SU-DHL-6 (cell line): ENCODE data around the gene RRAD.

ENCODE experiments used
- H2AFZ ChIP-seq: fragments of 200-600 bp; sonication (generic); 2 replicates; pipeline ENCODE4 v1.6.1; 2014; ENCODE audit warnings: low read depth, mild to moderate bottlenecking, moderate library complexity, mixed read lengths, antibody characterized with exemption, low read length; ENCODE audit not compliant: severe bottlenecking
- H3F3A ChIP-seq: fragments of 200-600 bp; shearing (Covaris generic); 2 replicates; pipeline ENCODE4 v1.6.0; 2016; ENCODE audit warnings: antibody characterized with exemption, mild to moderate bottlenecking; ENCODE audit not compliant: insufficient read depth
- H3K27ac ChIP-seq: fragments of 200-600 bp; sonication (generic); 2 replicates; pipeline ENCODE4 v1.5.1; 2016; ENCODE audit warnings: low read depth, mild to moderate bottlenecking, low read length, moderate library complexity, mixed read lengths
- H3K27me3 ChIP-seq: fragments of 200-600 bp; sonication (generic), shearing (Covaris generic); 2 replicates; pipeline ENCODE4 v1.6.0; 2014; ENCODE audit warnings: mild to moderate bottlenecking, low read length
- H3K36me3 ChIP-seq: fragments of 200-600 bp; sonication (generic); 2 replicates; pipeline ENCODE4 v1.6.1; 2014; ENCODE audit warnings: mild to moderate bottlenecking, low read length, mixed read lengths
- H3K4me2 ChIP-seq: fragments of 300-600, 200-600 bp; shearing (Covaris generic), sonication (generic); 2 replicates; pipeline ENCODE4 v1.6.0; 2014; ENCODE audit warnings: low read length, low read depth, mild to moderate bottlenecking; ENCODE audit not compliant: poor library complexity, severe bottlenecking
- H3K4me3 ChIP-seq: fragments of 200-600 bp; sonication (generic); 2 replicates; pipeline ENCODE4 v1.5.1; 2014; ENCODE audit warnings: antibody characterized with exemption, low read length, mild to moderate bottlenecking, mixed read lengths; ENCODE audit not compliant: insufficient read depth, poor library complexity, severe bottlenecking
- H3K79me2 ChIP-seq: fragments of 200-600 bp; sonication (generic); 2 replicates; pipeline ENCODE4 v1.6.1; 2014; ENCODE audit warnings: mild to moderate bottlenecking, low read length, moderate library complexity; ENCODE audit not compliant: insufficient read depth
- H3K9ac ChIP-seq: fragments of 200-600 bp; sonication (generic); 2 replicates; pipeline ENCODE4 v1.7.0; 2014; ENCODE audit warnings: mild to moderate bottlenecking, low read length
- H3K9me2 ChIP-seq: fragments of 200-600 bp; sonication (generic); replicated peaks from 2 replicates; pipeline ENCODE4 v1.6.1; 2014; ENCODE audit warnings: low read length; ENCODE audit not compliant: insufficient read depth
- H3K9me3 ChIP-seq: fragments of 200-600 bp; sonication (generic); 2 replicates; pipeline ENCODE4 v1.6.1; 2014; ENCODE audit warnings: low read length, mixed read lengths; ENCODE audit not compliant: insufficient read depth
- H4K20me1 ChIP-seq: fragments of 200-600 bp; sonication (generic); 2 replicates; pipeline ENCODE4 v1.6.1; 2014; ENCODE audit warnings: low read depth, mild to moderate bottlenecking, antibody characterized with exemption, low read length, moderate library complexity, mixed read lengths
- CTCF ChIP-seq: fragments of 200-600 bp; sonication (generic); IDR thresholded peaks from one replicate; pipeline ENCODE4 v1.5.1; 2017; ENCODE audit warnings: antibody characterized with exemption, mild to moderate bottlenecking, low read length, moderate library complexity; ENCODE audit not compliant: insufficient read depth, poor library complexity, severe bottlenecking
- EZH2phosphoT487 ChIP-seq: fragments of 200-600 bp; sonication (generic), shearing (Covaris generic); conservative IDR thresholded peaks from 2 replicates; pipeline ENCODE4 v1.6.1; 2018; ENCODE audit warnings: mild to moderate bottlenecking, antibody characterized with exemption, low read length, moderate library complexity, mixed read lengths

The RRAD gene

DNA sequence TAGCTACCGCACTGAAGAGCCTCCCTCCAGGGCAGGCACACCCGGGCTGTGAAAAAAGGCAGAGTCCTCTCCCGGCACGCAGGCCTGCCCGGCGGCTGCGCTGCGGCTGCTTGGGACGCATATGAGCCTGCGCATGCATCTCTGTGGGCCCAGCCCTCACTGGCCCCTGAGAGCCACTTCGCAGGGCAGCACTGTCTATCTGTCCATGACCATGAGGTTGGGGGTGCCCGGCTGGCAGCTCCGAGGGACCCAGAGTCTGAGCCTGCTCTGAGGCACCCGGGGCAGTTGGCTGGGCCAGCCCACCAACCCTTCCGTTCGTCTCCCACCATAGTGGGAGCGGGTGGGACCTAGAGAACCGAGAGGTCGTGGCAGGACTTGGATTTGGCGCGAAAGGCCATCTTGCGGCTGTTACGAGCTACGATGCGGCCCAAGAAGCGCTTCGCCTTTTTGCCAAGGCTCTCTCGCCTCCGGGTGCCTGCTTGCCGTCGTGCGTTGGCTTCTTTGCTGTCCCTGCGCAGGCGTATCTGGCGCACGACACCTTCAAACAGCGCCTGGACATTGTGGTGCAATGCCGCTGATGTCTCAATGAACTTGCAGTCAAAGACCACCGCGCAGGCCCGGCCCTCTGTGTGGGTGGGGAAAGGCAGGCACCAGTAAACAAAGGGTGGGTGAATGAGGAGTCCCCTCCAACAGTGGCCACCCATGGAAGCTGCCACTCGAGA, 3.4 kb downstream of the RRAD start:
- Histone ChIP-seq H3K4me2 (no peak overlapping the region), H3K79me2 (no peaks in the 10 kb centered on the region), H3K27ac (no peak overlapping the region), H3K9me2 (no peaks in the 10 kb centered on the region), H3K4me3 (no peak overlapping the region), H3K27me3 (no peaks in the 10 kb centered on the region), H2AFZ (no peak overlapping the region), H3F3A (no peaks in the 10 kb centered on the region), H3K9ac (no peak overlapping the region), H3K9me3 (no peaks in the 10 kb centered on the region), H3K36me3 (no peaks in the 10 kb centered on the region), H4K20me1 (no peaks in the 10 kb centered on the region)
- TF ChIP-seq EZH2phosphoT487: no peak
- no peak for TF ChIP-seq CTCF

- TF ChIP-seq EZH2phosphoT487: no peak
- Histone ChIP-seq H3K27me3 (no peaks in the 10 kb centered on the region), H3K4me2 (no peak overlapping the region), H3K4me3 (no peak overlapping the region), H3K27ac (no peak overlapping the region), H3K9me3 (no peaks in the 10 kb centered on the region), H4K20me1 (no peaks in the 10 kb centered on the region), H3K36me3 (no peaks in the 10 kb centered on the region), H3K9me2 (no peaks in the 10 kb centered on the region), H2AFZ (no peak overlapping the region), H3F3A (no peaks in the 10 kb centered on the region), H3K9ac (no peak overlapping the region), H3K79me2 (no peaks in the 10 kb centered on the region)
These were observed 4.2 kb downstream of the RRAD start for GRCh38 chr16:66920924-66921680.

DNA sequence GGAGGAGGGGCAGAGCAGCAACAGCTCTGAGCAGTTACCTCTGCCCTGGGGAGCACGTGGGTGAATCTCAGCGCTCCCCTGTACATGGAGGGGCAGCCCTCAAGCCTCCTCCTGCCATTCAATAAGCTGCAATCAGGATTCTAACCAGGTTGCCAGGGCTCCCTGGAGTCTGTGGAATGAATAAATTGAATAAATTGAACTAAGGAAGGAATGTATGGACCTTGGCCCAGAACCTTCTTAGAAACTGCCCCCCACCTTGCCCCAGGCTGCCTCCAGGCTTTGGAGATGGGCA, 5.1 kb downstream of the RRAD start:
- H3K79me2 ChIP-seq: no peaks in the 10 kb centered on the region
- H3K4me2 ChIP-seq: no peak overlapping the region
- H2AFZ ChIP-seq: no peak overlapping the region
- no peak overlapping the region for H3K27ac ChIP-seq
- H3K9me3 ChIP-seq: no peaks in the 10 kb centered on the region
- H3K9ac ChIP-seq: no peak overlapping the region
- H3K36me3 ChIP-seq: no peaks in the 10 kb centered on the region
- no peaks in the 10 kb centered on the region for H3K27me3 ChIP-seq
- no peaks in the 10 kb centered on the region for H4K20me1 ChIP-seq
- H3K9me2 ChIP-seq: no peaks in the 10 kb centered on the region
- H3F3A ChIP-seq: no peaks in the 10 kb centered on the region
- TF ChIP-seq EZH2phosphoT487 (no peak), CTCF (no peak)
- no peak overlapping the region for H3K4me3 ChIP-seq

- H3K27me3 ChIP-seq: no peaks in the 10 kb centered on the region
- H3K36me3 ChIP-seq: no peaks in the 10 kb centered on the region
- H3K79me2 ChIP-seq: no peaks in the 10 kb centered on the region
- no peaks in the 10 kb centered on the region for H3K9me3 ChIP-seq
- no peak for TF ChIP-seq EZH2phosphoT487
- TF ChIP-seq CTCF: no peak
- no peak overlapping the region for H3K9ac ChIP-seq
- H3K9me2 ChIP-seq: no peaks in the 10 kb centered on the region
- H2AFZ ChIP-seq: no peak overlapping the region
- H3K27ac ChIP-seq: no peak overlapping the region
- H3K4me3 ChIP-seq: no peak overlapping the region
- no peak overlapping the region for H3K4me2 ChIP-seq
- no peaks in the 10 kb centered on the region for H3F3A ChIP-seq
- no peaks in the 10 kb centered on the region for H4K20me1 ChIP-seq
These were observed 5.6 kb downstream of the RRAD start for GRCh38 chr16:66919569-66920298.
